ENCODE results near the gene LRRC75A.
A peak's percentile ranks its signal among the peaks of the same experiment; 100 is the strongest.

The LRRC75A gene

GRCh38 chr17:16492613-16493530, 879 bp upstream of the LRRC75A start:
- DNase-seq, result no peak

- no peak for DNase-seq
These were observed 776 bp downstream of the LRRC75A start for GRCh38 chr17:16491131-16491702.

GRCh38 chr17:16489431-16489830, 2.6 kb downstream of the LRRC75A start:
- DNase-seq, result no peak

GRCh38 chr17:16488968-16489337, 3.0 kb downstream of the LRRC75A start:
- no peak for DNase-seq

- no peak for DNase-seq
These were observed 3.6 kb downstream of the LRRC75A start for GRCh38 chr17:16488186-16488967.

GRCh38 chr17:16486373-16487250, 5.4 kb downstream of the LRRC75A start:
- DNase-seq, result peak; percentile 86

- DNase-seq, result no peak
These were observed 7.4 kb downstream of the LRRC75A start for GRCh38 chr17:16484445-16485175.

GRCh38 chr17:16483021-16483645, 8.9 kb downstream of the LRRC75A start:
- DNase-seq, result no peak

GRCh38 chr17:16482253-16482652, 9.7 kb downstream of the LRRC75A start:
- no peak for DNase-seq

- no peak for DNase-seq
These were observed 11.0 kb downstream of the LRRC75A start for GRCh38 chr17:16480995-16481394.

GRCh38 chr17:16479264-16479663, 12.7 kb downstream of the LRRC75A start:
- no peak for DNase-seq

- no peak for DNase-seq
These were observed 13.3 kb downstream of the LRRC75A start for GRCh38 chr17:16478649-16479048.

- DNase-seq, result no peak
These were observed 14.3 kb downstream of the LRRC75A start for GRCh38 chr17:16477666-16478065.

- DNase-seq, result no peak
These were observed 14.7 kb downstream of the LRRC75A start for GRCh38 chr17:16477255-16477654.

- no peak for DNase-seq
These were observed 16.8 kb downstream of the LRRC75A start for GRCh38 chr17:16475179-16475704.

GRCh38 chr17:16474012-16474725, 17.8 kb downstream of the LRRC75A start:
- DNase-seq, result no peak

GRCh38 chr17:16473044-16474011, 18.7 kb downstream of the LRRC75A start:
- no peak for DNase-seq

- DNase-seq, result no peak
These were observed 19.5 kb downstream of the LRRC75A start for GRCh38 chr17:16472539-16472938.

- no peak for DNase-seq
These were observed 20.7 kb downstream of the LRRC75A start for GRCh38 chr17:16471295-16471694.

Measured in DMS79 (cell line).